Activated CD8-positive, alpha-beta memory T cell treated with anti-CD3 and anti-CD28 coated beads for 48 hours (primary cell): ENCODE results near the gene RPL5.

ENCODE experiments used
- DNase-seq, 3 experiments: peaks; one replicate each; pipeline ENCODE4 v3.0.0-alpha.2; 2020; ENCODE audit warnings: low read depth in 2 of 3, low spot score in 2 of 3

Gene RPL5

DNA sequence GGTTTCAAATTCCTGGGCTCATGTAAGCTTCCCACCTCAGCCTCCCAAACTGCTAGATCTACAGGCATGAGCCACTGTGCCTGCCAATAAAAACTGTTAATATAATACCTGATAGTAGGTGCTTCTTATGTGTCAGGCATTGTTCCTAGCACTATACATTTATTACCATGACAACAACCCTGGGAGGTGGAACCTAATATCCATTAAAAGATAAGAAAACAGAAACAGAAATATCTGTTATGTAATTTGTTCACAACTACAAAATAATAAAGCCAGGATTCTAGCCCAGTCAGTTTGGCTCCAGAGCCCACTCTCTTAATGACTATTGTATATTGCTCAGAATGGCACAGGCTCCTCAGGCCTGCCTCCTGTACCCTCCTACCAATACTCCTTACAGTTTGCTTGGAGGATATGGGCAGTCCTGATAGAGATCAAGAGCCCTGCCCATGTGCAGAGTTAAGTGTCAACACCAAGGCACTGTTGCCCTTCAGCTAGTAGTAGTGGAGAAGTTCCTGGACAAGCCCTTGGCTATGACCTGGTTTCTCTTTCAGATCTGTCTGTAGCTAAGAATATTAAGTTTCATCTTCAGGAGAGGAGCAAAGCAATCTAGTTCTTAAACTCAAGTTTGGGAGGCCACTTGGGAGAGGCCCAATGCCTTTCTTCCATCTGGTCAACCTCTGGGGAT, 22.4 kb downstream of the RPL5 start:
- DNase-seq = no peak

DNA sequence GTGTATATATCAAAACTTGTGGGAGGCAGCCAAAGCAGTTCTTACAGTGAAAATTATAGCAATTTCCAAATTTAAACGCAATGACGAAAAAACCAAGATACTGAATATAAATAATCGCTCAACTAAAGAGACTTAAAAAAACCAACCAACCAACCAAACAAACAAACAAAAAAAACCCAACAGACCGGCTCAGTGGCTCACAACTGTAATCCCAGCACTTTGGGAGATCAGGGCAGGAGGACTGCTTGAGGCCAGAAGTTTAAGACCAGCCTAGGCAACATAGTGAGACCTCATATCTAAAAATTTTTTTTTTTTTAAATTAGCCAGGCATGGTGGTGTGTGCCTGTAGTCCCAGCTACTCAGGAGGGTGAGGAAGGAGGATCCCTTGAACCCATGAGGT, 23.4 kb downstream of the RPL5 start:
- DNase-seq = no peak

DNA sequence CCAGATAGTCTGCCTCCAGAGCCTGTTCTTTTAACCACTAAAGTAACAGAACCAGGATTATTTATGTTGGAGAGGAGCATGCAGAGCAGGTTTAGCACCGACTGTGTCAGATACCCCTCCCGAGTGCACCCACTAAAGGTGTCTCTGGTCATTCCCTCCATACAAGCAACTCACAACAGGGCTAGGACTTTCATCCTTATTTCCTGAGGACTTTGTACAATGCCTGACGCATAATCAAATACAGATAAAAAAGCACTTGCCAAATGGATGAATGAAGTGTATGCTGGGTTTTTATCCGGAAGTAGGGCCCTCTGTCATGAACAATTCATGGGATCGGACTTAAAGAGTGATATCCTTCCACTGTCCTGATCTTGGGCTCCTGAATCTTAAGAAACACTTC, 26.0 kb downstream of the RPL5 start:
- DNase-seq = no peak

DNA sequence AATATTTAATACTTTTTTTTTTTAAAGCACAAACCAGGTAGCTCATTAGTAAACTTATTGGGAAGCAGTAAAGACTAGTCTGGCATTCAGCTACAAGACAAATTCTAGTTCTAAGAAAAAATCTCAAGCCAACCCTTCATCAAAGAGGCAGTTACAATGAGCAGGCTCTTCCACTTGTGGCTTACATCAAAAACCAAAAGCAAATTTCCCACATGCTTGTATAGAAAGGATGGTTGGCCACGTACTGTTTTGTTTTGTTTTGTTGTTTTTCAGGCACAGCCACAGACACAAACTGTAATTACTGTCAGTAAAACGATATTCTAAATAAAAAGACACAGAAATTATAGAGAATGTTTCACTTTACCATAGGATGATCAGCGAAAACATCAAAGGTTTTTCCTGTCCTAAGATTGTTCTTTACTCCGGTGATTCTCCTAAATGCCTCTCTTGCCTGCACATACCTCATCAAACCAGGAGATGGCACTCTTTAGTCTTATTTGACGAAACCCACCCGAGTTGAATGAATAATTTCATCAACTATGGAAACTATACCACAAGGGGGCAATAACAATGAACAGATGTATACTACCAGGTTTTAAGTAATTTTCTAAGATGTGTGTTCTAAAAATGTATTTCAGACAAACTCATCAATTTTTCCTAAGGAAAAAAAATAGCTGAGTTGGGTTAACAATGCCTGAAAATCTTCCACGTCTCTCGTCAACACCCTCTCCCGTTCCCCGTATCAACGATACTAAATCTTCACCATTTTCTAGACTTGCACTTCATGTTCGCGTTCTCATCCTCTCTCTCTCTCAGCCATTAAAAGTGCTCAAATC, 26.9 kb downstream of the RPL5 start:
- DNase-seq = no peak

DNA sequence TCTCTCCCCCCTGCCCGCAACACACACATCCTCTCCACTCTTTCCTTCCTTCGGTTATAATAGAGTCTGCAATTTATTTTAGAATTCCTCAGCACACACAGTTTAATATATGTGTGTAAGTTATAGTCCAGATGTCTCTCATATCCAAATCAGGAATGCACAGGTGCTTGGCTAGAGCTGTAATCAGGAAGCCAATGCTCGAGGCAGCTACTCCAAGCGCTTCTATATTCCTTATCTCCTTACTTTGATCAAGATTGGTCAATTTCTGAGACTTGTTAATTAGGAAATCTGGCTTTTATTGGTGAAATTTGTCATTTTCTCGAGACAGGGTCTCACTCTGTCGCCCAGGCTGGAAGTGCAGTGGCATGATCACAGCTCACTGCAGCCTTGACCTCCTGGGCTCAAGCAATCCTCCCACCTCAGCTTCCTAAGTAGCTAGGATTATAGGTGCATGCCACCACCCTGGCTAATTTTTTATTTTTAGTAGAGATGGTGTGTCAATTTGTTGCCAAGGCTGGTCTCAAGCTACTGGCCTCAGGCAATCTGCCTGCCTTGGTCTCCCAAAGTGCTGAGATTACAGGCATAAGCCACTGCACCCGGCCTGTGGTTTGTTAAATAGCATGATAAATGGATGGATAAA, 27.7 kb downstream of the RPL5 start:
- DNase-seq = no peak

DNA sequence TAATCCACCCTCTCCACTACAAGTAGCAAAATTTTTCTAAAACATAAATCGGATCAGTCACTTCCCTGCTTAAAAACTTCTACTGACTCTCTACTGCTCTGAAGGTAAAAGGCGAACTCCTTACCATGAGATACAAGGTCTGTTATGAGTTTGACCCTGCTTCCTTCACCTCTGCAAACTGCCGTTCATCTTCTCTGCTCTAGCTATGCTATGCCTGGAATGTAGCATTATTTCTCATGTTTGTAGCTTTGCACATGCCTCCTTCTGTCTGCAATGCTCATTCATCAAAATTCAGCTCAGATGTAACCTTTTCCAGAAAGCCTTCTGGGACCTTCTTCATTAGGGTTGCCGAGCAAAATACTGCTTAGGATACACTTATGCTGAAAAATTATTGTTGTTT, 30.8 kb downstream of the RPL5 start:
- DNase-seq = no peak

DNA sequence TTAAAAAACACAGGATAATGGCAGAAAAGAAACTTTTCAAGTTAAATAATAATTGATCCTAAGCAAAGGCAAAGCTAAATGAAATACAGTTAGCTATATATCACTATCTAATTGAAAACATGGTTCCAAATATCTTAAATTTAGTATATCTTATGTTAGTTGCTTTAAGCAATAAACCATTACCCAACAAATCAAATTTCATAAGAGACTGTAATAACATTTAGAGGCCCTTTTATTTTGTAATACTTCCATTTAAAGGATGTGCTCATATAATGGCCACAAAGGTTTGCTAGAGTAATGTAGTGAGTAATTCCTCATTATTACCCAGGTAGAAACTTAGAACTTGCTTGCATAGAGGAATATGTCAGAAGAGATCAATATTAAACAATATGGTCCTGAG, 32.3 kb downstream of the RPL5 start:
- no peak for DNase-seq

DNA sequence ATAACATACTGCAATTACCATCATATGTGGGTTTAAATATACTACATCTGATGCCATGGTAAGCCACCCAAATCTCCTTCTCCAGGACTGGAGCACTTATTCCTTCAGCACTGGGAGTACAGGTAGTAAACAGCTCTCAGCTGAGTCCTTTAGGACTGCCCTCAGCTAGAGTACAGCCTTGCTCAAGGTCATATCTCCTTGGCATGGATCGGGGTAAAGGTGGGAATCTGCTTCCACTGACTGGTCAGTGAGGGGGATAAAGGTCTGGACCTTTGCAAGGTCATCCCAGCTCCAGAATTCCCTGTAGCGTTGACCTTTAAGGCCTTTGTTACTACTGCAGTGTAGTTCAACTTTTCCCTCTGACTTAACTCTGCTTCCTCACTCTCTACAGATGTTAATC, 38.8 kb downstream of the RPL5 start:
- no peak for DNase-seq

DNA sequence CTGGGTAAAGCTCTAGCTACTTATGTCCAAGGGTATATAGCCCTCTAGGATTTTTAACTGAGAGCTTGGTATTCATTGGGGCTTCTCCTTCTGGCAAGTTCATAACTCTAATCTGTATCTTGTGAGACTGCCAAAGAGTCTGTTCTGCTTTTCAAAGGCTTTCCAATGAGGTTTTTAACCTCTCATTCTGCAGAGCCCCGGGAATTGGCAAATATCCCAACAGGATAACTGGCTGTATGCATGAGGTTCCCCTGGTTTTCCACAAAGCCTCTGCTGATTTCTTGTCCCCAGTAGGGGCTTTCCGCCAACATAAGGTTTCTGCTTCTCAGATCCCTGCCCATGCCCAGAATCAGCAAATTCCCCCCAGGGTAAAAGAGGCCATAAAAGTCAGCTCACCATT, 40.9 kb downstream of the RPL5 start:
- DNase-seq = no peak

DNA sequence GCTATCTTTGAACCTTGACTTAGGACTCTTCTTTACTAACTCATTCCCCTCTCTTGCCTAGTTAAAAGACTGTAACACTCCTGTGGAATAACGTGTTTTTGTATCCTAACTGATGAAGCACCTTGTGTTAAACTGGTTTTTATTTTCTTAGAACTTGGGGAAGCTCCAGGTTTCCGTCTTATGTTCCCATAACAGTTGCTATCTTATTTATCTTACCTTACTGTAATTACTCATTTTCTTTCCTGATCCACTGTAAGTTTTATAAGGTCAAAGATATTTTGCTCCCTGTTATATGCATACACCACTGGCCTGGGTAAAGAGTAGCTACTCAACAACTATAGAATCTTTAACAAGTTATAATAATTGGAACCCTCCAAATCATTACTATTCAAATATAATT, 43.1 kb downstream of the RPL5 start:
- DNase-seq = no peak

DNA sequence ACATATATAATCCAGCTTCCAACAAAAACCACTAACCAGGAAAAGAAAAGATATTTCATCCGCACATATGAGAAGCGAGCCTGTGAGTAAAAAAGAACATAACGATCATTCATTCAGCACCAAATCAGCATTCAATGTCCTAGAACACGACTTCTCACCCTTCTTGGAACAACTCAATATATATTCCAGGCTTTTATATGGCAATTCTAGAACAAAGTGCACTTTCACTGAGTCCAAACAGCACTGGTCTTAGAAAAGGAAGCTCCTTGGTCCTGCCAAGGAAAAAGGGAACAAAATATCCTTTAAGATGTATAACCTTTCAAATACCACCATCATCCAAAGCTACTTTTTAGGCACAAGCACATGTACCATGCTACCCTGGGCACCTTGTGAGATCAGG, 44.5 kb downstream of the RPL5 start:
- no peak for DNase-seq

DNA sequence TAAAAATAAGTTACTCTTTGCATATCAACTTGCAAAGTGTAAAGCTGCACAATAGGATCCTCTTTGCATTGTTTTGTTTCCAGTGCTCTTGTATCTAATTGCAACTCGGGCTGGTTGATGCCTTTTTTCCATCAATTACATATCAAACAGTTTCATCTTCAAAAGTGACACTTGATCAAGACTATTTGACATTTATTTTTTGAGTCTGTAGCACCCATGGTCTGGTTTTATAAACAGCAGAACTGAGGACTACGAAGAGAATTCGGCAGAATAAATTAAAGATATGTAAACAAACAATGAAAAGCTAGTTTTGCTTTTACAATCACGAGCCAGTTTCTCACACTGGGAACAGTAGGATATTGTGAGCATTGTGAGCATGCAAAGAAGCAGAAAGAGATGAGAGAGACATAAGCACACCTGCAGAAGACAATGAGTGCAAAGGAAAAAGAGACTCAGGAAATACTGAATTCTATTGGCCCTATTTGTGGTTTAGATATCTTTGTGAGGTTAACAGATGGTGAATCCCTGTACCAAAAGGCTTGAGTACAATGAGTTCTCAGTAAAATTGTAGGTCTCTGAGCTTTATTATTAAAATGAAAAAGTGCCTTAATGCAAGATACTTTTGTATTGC, 45.4 kb downstream of the RPL5 start:
- DNase-seq = no peak

DNA sequence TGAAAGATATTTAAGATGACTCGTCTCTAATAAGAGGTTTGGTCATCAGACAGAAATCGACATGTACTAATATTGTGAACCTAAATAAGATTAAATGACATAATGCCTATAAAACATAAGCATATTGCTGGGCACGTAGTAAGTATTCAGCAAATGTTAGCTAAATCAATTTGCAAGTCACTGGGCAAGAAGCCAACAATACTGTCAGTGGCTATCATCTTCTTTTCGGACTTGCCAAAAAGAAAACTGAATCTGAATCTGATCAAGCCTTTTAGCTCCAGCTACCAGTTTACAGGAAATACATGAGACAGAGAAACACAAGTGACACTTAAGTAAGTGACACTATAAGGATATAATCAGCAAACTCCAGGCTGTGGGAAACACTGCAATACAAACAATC, 46.0 kb downstream of the RPL5 start:
- no peak for DNase-seq

DNA sequence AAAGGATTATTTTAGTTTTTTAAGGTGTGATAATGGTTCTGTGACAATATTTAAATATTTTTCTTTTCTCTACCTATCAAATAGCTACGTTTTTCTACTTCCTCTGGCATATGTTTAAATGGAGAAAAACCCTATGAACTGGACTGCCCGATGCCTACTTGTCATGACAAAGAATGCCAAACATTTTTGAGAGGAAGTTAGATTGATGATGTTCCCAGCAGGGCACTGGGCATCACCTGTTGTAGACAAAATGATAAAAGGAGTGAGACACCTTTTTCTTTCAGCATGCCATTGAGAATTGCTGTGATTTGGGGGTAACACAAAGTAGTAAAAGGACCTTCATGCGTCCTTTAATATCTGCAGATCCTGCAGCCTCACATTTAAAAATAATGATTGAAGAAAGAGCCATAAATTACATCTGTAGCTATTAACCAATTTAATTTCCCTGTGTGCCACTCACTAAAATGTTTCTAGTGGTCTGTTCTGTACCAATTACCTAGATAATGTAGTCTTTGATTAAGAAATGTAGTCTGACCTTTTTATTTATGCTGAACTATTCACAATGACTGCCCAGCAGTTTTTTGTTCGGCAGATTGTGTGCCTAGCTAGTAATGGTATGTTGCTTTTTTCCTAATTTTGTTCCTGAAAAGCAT, 47.6 kb downstream of the RPL5 start:
- DNase-seq = no peak

DNA sequence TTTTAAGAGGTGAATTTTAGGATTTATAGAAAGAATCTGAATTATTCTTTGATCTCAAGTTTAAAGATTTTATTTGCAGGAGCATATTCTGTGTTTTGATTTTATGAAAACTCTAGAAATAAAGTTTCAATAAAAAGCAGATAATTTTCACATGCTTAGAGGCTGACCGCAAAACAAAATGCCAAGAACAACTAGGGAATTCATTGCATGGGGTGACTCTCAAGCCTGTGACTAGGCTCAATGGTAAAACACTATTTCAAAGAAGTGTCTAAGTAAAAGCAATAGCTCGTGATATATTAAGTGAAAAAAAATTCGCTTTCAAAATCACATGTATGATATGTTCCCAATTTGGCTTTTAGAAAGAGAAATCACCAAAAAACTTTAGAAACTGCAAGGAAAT, 49.6 kb downstream of the RPL5 start:
- no peak for DNase-seq

DNA sequence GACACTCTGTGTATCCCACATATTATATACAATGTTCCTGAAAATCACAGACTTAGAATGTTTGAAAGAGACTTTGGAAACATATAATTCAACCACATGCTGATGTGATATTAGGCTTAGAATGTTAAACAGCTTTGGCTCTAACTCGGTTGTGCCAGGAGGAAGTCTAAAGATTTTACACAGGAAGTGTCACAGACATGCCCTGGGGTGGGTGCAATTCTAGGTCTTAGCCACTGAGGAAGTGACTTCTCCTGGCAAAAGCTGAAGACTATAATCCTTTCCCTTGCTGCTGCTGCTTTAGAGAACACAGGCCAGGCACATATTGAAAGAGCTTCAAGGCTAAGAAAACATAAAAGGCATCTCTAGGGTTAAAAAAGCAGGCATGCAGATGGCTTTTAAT, 51.0 kb downstream of the RPL5 start:
- no peak for DNase-seq

DNA sequence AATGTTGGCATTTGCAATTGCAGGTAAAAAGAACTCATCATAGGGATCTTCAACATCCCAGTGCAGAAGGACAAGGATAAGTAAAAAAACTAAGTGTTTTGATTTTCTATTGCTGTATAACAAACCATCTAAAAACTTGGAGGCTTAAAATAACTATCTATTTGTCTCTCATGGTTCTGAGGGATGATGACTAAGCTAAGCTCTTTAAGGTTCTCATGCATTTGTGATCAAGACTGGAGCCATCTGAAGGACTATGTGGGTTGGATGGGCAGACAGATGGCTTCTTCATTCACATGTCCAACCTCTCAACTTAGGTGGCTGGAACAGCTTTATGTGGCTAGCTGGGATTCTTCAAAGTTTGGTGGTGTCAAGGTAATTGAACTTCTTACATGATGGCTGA, 51.5 kb downstream of the RPL5 start:
- DNase-seq = no peak

DNA sequence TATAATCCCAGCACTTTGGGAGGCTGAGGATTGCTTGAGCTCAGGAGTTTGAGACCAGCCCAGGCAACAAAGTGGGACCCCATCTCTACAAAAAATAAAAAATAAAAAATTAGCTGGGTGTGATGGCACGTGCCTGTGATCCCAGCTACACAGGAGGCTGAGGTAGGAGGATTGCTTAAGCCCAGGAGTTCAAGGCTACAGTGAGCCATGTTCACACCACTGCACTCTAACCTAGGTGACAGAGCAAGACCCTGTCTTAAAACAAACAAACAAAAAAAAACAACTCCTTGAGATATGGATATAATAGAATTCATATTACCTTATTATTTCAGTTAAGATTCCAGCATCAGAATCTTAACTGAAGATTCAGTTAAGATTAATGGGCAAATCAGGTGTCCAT, 52.4 kb downstream of the RPL5 start:
- no peak for DNase-seq

DNA sequence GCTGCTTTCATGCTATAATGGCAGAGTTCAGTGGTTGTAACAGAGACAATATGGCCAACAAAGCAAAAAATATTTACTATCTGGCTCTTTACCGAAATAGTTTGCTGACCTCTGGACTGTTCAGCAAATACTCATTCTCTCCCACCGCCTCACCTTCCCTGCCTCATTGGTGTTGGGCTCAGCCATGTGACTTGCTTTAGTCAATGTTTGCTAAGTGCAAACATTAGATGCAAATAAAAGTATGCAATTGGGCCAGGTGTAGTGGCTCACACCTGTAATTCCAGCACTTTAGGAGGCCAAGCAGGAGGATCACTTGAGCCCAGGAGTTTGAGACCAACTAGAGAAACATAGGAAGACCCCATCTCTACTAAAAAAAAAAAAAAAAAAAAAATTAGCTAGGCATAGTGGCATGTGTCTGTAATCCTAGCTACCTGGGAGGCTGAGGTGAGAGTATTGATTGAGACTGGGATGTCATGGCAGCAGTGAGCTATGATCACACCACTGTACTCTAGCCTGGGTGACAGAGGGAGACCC, 55.1 kb downstream of the RPL5 start:
- DNase-seq = no peak

DNA sequence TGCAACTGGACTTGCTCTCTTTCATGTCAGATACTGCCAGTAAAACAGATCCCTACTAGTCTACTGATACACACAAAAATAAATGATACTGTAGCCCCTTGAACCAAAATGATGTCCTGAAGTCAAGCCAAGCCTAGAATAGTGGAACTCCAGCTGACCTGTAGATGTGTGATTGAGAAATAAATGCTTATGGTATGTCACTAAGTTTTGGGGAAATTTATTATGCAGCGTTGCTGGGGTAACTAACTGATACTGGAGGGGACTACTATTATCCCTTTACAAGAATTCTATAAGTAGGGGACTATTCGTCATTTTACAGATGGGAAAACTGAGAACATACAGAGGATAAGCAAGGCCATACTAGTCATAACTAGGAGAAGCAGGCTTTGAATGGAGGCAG, 55.6 kb downstream of the RPL5 start:
- DNase-seq = no peak
